ENCODE data around the gene CDC42SE1. TPM values are rescaled to one million over a fixed set of nuclear protein-coding genes. Genes with fewer than 3 reads are reported as not detected.

Gene CDC42SE1
- total and polyA plus RNA-seq, 9 of the 15 experiments (the other 6 are each of a cell fraction or from before 2014, with no cell fraction given): 78.1 to 189 (median 114) TPM

- TF ChIP-seq SAFB2 (IDR thresholded peaks at IDR 0.05; ENCODE audit: borderline replicate concordance, low read depth, low read length, severe bottlenecking): no peak
- TF ChIP-seq ZFPM2 (CRISPR knock-in tag; IDR thresholded peaks at IDR 0.05): no peak
- no peak for TF ChIP-seq E4F1 (CRISPR knock-in tag; IDR thresholded peaks at IDR 0.05; ENCODE audit: borderline replicate concordance)
- TF ChIP-seq CHD2 (IDR thresholded peaks at IDR 0.05; ENCODE audit: low read depth, low read length): peak; percentile 87
- no peak for TF ChIP-seq U2AF2 (optimal IDR thresholded peaks at IDR 0.05; ENCODE audit: low read depth, low read length)
- TF ChIP-seq GTF2B (IDR thresholded peaks at IDR 0.05; ENCODE audit: extremely low read depth, insufficient read length): no peak
- TF ChIP-seq MTA1 (IDR thresholded peaks at IDR 0.05; ENCODE audit: borderline replicate concordance): peak; percentile 89
- no peak for TF ChIP-seq CBX5 (IDR thresholded peaks at IDR 0.05; ENCODE audit: borderline replicate concordance, low read depth)
- peak; percentile 83 for TF ChIP-seq BCOR (IDR thresholded peaks at IDR 0.05)
- TF ChIP-seq TCF7L2 (IDR thresholded peaks at IDR 0.05; ENCODE audit: low read depth, low read length): no peak
- no peak for TF ChIP-seq EZH2 (IDR thresholded peaks at IDR 0.05; ENCODE audit: borderline replicate concordance, low read depth, low read length)
- peak; percentile 48; the same call in 1 of the 2 replicates for TF ChIP-seq TARDBP (IDR thresholded peaks at IDR 0.05)
- no peak for TF ChIP-seq LARP7 (IDR thresholded peaks at IDR 0.05)
- no peak for TF ChIP-seq CHD4 (IDR thresholded peaks at IDR 0.05; ENCODE audit: insufficient read depth, insufficient replicate concordance, low read depth, low read length, poor library complexity, severe bottlenecking)
- TF ChIP-seq RREB1 (CRISPR knock-in tag; IDR thresholded peaks at IDR 0.05): 0 out of 2 replicates have a peak, but pooled peaks have one; percentile 81
- no peak for TF ChIP-seq ZNF175 (CRISPR knock-in tag; IDR thresholded peaks at IDR 0.05; ENCODE audit: low read depth)
- no peak for TF ChIP-seq HSF4 (CRISPR knock-in tag; IDR thresholded peaks at IDR 0.05; ENCODE audit: borderline replicate concordance)
- no peak for TF ChIP-seq ZNF778 (CRISPR knock-in tag; IDR thresholded peaks at IDR 0.05)
- TF ChIP-seq SMARCB1 (IDR thresholded peaks at IDR 0.05; ENCODE audit: insufficient read length, low read depth): no peak
- peak; percentile 97 for TF ChIP-seq SMAD4 (CRISPR knock-in tag; conservative IDR thresholded peaks at IDR 0.05)
Observed at GRCh38 chr1:151070474-151071276, 11.3 kb upstream of the CDC42SE1 start, which contains the start of gene GABPB2 (continued).

Data from K562 (cell line).